ENCODE data around the gene TMCC1.

DNA sequence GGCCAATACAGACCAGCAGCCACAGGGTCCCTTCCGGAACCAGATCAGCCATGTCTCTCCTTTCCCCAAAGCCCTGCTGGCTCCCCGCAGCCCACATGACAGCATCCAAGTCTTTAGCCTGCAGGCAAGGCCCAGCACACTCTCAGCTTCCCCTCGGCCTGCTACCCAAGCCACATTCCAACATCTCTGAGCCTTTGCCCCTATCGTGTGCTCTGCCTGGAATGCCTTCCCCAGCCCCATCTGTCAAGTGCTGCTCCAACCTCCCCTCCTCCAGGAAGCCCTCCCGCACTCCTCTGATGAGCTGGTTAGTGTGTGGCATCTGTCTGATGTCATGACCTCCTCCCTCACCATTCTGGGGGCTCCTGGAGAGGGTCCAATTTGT, 295.5 kb downstream of the TMCC1 start:
- TF ChIP-seq, protein P1, sequence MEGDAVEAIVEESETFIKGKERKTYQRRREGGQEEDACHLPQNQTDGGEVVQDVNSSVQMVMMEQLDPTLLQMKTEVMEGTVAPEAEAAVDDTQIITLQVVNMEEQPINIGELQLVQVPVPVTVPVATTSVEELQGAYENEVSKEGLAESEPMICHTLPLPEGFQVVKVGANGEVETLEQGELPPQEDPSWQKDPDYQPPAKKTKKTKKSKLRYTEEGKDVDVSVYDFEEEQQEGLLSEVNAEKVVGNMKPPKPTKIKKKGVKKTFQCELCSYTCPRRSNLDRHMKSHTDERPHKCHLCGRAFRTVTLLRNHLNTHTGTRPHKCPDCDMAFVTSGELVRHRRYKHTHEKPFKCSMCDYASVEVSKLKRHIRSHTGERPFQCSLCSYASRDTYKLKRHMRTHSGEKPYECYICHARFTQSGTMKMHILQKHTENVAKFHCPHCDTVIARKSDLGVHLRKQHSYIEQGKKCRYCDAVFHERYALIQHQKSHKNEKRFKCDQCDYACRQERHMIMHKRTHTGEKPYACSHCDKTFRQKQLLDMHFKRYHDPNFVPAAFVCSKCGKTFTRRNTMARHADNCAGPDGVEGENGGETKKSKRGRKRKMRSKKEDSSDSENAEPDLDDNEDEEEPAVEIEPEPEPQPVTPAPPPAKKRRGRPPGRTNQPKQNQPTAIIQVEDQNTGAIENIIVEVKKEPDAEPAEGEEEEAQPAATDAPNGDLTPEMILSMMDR (IDR thresholded peaks at IDR 0.05) = no peak
- TF ChIP-seq ZFX (IDR thresholded peaks at IDR 0.05; ENCODE audit: borderline replicate concordance) = no peak

Measured in 22Rv1 (cell line).